Measurements from ENCODE around the gene SLC7A9.
A peak's percentile ranks its signal among the peaks of the same experiment; 100 is the strongest.
"Not testable (repeated sequence)": the region's sequence is repeated elsewhere in the genome, so short reads cannot be mapped to it uniquely, and the experiment has no call there.

The SLC7A9 gene

GRCh38 chr19:32864318-32865007 lies 5.1 kb downstream of the SLC7A9 start:
- FAIRE-seq (no peak), DNase-seq (ENCODE audit: low spot score) (no peak)

GRCh38 chr19:32863841-32864240 lies 5.7 kb downstream of the SLC7A9 start:
- FAIRE-seq, result no peak
- no peak for DNase-seq (ENCODE audit: low spot score)

GRCh38 chr19:32863301-32863700 lies 6.3 kb downstream of the SLC7A9 start:
- DNase-seq (ENCODE audit: low spot score) (no peak), FAIRE-seq (no peak)

GRCh38 chr19:32862741-32863140 lies 6.8 kb downstream of the SLC7A9 start:
- no peak for DNase-seq (ENCODE audit: low spot score)
- FAIRE-seq, result no peak

- DNase-seq (ENCODE audit: low spot score) (no peak), FAIRE-seq (no peak)
Measured at GRCh38 chr19:32862173-32862572, 7.4 kb downstream of the SLC7A9 start.

- no peak for FAIRE-seq
- no peak for DNase-seq (ENCODE audit: low spot score)
Measured at GRCh38 chr19:32861596-32861995, 8.0 kb downstream of the SLC7A9 start.

- DNase-seq (ENCODE audit: low spot score) (no peak), FAIRE-seq (no peak)
Measured at GRCh38 chr19:32859591-32859990, 10.0 kb downstream of the SLC7A9 start.

GRCh38 chr19:32858559-32858958 lies 11.0 kb downstream of the SLC7A9 start:
- DNase-seq (ENCODE audit: low spot score) (no peak), FAIRE-seq (no peak)

- no peak for DNase-seq (ENCODE audit: low spot score)
- no peak for FAIRE-seq
Measured at GRCh38 chr19:32858155-32858554, 11.4 kb downstream of the SLC7A9 start.

- no peak for FAIRE-seq
- no peak for DNase-seq (ENCODE audit: low spot score)
Measured at GRCh38 chr19:32857584-32857983, 12.0 kb downstream of the SLC7A9 start.

GRCh38 chr19:32856818-32857217 lies 12.7 kb downstream of the SLC7A9 start:
- DNase-seq (ENCODE audit: low spot score); FAIRE-seq: not testable (repeated sequence)

- no peak for FAIRE-seq
- DNase-seq (ENCODE audit: low spot score), result no peak
Measured at GRCh38 chr19:32852216-32852615, 17.4 kb downstream of the SLC7A9 start.

- not testable (repeated sequence) for DNase-seq (ENCODE audit: low spot score); FAIRE-seq
Measured at GRCh38 chr19:32848035-32848434, 21.5 kb downstream of the SLC7A9 start.

GRCh38 chr19:32843716-32844245 lies 25.8 kb downstream of the SLC7A9 start:
- no peak for FAIRE-seq
- DNase-seq (ENCODE audit: low spot score), result no peak

- no peak for DNase-seq (ENCODE audit: low spot score)
- no peak for FAIRE-seq
Measured at GRCh38 chr19:32842061-32842460, 27.5 kb downstream of the SLC7A9 start.

- FAIRE-seq, result no peak
- no peak for DNase-seq (ENCODE audit: low spot score)
Measured at GRCh38 chr19:32837531-32837930, 32.0 kb downstream of the SLC7A9 start.

GRCh38 chr19:32833388-32833787 lies 36.2 kb downstream of the SLC7A9 start:
- FAIRE-seq; DNase-seq (ENCODE audit: low spot score): not testable (repeated sequence)

- not testable (repeated sequence) for FAIRE-seq; DNase-seq (ENCODE audit: low spot score)
Measured at GRCh38 chr19:32832825-32833224, 36.7 kb downstream of the SLC7A9 start.

- not testable (repeated sequence) for DNase-seq (ENCODE audit: low spot score); FAIRE-seq
Measured at GRCh38 chr19:32832094-32832493, 37.5 kb downstream of the SLC7A9 start.

- FAIRE-seq (no peak), DNase-seq (ENCODE audit: low spot score) (no peak)
Measured at GRCh38 chr19:32831611-32832010, 38.0 kb downstream of the SLC7A9 start.

GRCh38 chr19:32830231-32831014 lies 39.1 kb downstream of the SLC7A9 start:
- peak; percentile 80 for DNase-seq (ENCODE audit: low spot score)
- FAIRE-seq, result peak; percentile 92

GRCh38 chr19:32829345-32829896 lies 40.1 kb downstream of the SLC7A9 start:
- FAIRE-seq (no peak), DNase-seq (ENCODE audit: low spot score) (no peak)

Data from RCC 7860 (cell line).